ENCODE results near the gene SLC25A38.

GRCh38 chr3:39334205-39334604, 49.0 kb upstream of the SLC25A38 start:
- TF ChIP-seq CTCF (conservative IDR thresholded peaks at IDR 0.05; ENCODE audit: low read length) (no peak), EZH2phosphoT487 (IDR thresholded peaks at IDR 0.05; ENCODE audit: borderline replicate concordance) (no peak)

Data from Loucy (cell line).